IPS-18c (cell line): ENCODE results near the gene SLC43A2.
A peak's percentile ranks its signal among the peaks of the same experiment; 100 is the strongest.

Experiments used
- H3K4me3 ChIP-seq: 2 replicates; pipeline ENCODE4 v1.7.0; 2013; ENCODE audit warnings: low read depth, mild to moderate bottlenecking, low read length, moderate library complexity; ENCODE audit not compliant: insufficient read depth
- H3K9me3 ChIP-seq: one replicate; pipeline ENCODE4 v1.6.1; 2013; ENCODE audit warnings: mild to moderate bottlenecking, low read length, moderate library complexity; ENCODE audit not compliant: control insufficient read depth, insufficient read depth

SLC43A2 gene

GRCh38 chr17:1645207-1646171 is 16.9 kb upstream of the SLC43A2 start, which contains the start of gene SCARF1:
TSS of gene SCARF1 (minus strand) at chr17:1645732. CDS start at chr17:1645697, 35 bp downstream.
- Histone ChIP-seq H3K9me3 (no peaks in the 10 kb centered on the region), H3K4me3 (no peak within 1 kb of the TSS)

- Histone ChIP-seq H3K4me3 (no peak overlapping the region), H3K9me3 (no peaks in the 10 kb centered on the region)
Measured at GRCh38 chr17:1644493-1645206, 16.0 kb upstream of the SLC43A2 start.

- H3K4me3 ChIP-seq = peak overlapping the region; percentile 43
Measured at GRCh38 chr17:1643999-1644492, 15.4 kb upstream of the SLC43A2 start.

GRCh38 chr17:1643293-1643998 is 14.8 kb upstream of the SLC43A2 start:
- Histone ChIP-seq H3K4me3 (peak overlapping the region; percentile 43), H3K9me3 (no peaks in the 10 kb centered on the region)

More at GRCh38 chr17:1643999-1644492, 15.4 kb upstream of the SLC43A2 start:
- H3K9me3 ChIP-seq = no peaks in the 10 kb centered on the region

GRCh38 chr17:1641065-1641403 is 12.4 kb upstream of the SLC43A2 start:
- Histone ChIP-seq H3K4me3 (no peak overlapping the region), H3K9me3 (no peaks in the 10 kb centered on the region)

GRCh38 chr17:1640329-1641064 is 11.9 kb upstream of the SLC43A2 start:
- no peaks in the 10 kb centered on the region for H3K9me3 ChIP-seq
- H3K4me3 ChIP-seq = no peak overlapping the region

- Histone ChIP-seq H3K4me3 (no peak overlapping the region), H3K9me3 (no peaks in the 10 kb centered on the region)
Measured at GRCh38 chr17:1639549-1640180, 11.0 kb upstream of the SLC43A2 start.

GRCh38 chr17:1638624-1639300 is 10.1 kb upstream of the SLC43A2 start:
- no peaks in the 10 kb centered on the region for H3K9me3 ChIP-seq
- no peak overlapping the region for H3K4me3 ChIP-seq

- Histone ChIP-seq H3K4me3 (no peak overlapping the region), H3K9me3 (no peaks in the 10 kb centered on the region)
Measured at GRCh38 chr17:1638171-1638590, 9.5 kb upstream of the SLC43A2 start.

GRCh38 chr17:1636732-1637285 is 8.2 kb upstream of the SLC43A2 start:
- Histone ChIP-seq H3K4me3 (no peak overlapping the region), H3K9me3 (no peaks in the 10 kb centered on the region)

- H3K4me3 ChIP-seq = no peak overlapping the region
- no peaks in the 10 kb centered on the region for H3K9me3 ChIP-seq
Measured at GRCh38 chr17:1635675-1636465, 7.2 kb upstream of the SLC43A2 start.

- H3K4me3 ChIP-seq = no peak overlapping the region
- no peaks in the 10 kb centered on the region for H3K9me3 ChIP-seq
Measured at GRCh38 chr17:1634841-1635650, 6.4 kb upstream of the SLC43A2 start.

GRCh38 chr17:1630662-1631061 is 2.0 kb upstream of the SLC43A2 start:
- no peak overlapping the region for H3K4me3 ChIP-seq

More at GRCh38 chr17:1630662-1631061, 2.0 kb upstream of the SLC43A2 start:
- no peaks in the 10 kb centered on the region for H3K9me3 ChIP-seq
